ENCODE data around the gene TUBA1C.
"Not testable (repeated sequence)": the region's sequence is repeated elsewhere in the genome, so short reads cannot be mapped to it uniquely, and the experiment has no call there.

Gene TUBA1C

GRCh38 chr12:49255857-49256637, 8.8 kb upstream of the TUBA1C start:
- no peak for DNase-seq (ENCODE audit: low spot score)

GRCh38 chr12:49257508-49258184, 7.2 kb upstream of the TUBA1C start:
- DNase-seq (ENCODE audit: low spot score): not testable (repeated sequence)

DNA sequence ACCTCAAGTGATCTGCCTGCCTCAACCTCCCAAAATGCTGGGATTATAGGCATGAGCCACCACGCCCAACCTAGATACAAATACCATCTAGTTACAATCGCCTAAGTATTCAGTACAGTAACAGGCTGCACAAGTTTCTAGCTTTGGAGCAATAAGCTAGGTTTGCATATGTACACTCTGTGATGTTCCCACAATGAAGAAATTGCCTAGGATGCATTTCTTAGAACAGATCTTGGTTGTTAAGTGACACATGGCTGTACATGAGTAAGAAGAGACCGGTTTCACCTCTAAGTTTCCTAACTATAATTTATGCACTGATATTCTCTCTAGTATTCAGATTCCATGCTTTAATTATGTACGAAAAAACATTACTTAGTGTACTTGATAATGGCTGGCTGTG, 5.4 kb upstream of the TUBA1C start:
- DNase-seq (ENCODE audit: low spot score): no peak

DNA sequence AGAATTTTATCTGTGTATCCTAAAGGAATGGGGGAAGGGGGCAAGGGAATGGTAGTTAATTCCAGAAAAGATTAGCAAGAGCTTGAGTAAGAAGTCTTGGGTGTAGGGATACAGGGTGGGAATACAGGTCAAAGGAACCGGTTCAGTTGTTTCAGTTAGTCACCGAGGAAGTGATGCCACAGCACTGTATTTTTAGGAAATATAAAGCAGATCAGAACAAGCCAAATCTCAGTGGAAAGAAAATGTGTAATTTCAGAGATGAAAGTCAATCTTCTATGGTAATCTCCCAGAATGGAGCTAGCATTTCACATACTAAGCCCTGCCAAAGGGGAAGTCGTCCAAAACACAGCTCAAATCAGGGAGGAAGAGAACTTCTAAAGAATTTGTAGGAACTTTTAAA, 4.7 kb upstream of the TUBA1C start:
- no peak for DNase-seq (ENCODE audit: low spot score)

GRCh38 chr12:49260571-49261363, 4.1 kb upstream of the TUBA1C start:
- DNase-seq (ENCODE audit: low spot score): no peak

DNA sequence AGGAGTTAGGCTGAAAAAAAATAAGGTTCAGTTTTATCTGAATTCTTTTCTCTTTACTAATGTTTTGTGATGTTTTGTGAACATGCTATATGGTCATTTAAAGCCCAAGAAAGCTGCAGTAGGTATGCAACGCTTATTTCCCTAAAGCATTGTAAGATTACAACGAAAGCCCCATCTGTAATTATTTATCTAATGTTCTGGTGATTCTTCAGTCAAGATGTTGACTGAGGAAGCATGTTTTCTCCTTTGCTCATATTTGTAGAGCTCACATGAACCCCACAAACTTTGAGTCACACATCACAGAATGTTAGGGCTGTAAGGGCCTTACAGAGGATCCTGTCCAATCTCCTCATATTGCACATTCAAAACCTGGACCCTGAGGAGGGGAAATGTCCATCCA, 3.2 kb upstream of the TUBA1C start:
- DNase-seq (ENCODE audit: low spot score): no peak

GRCh38 chr12:49263400-49263763, 1.5 kb upstream of the TUBA1C start:
- no peak for DNase-seq (ENCODE audit: low spot score)

GRCh38 chr12:49264466-49264872, 413 bp upstream of the TUBA1C start:
- DNase-seq (ENCODE audit: low spot score): peak; percentile 65

DNA sequence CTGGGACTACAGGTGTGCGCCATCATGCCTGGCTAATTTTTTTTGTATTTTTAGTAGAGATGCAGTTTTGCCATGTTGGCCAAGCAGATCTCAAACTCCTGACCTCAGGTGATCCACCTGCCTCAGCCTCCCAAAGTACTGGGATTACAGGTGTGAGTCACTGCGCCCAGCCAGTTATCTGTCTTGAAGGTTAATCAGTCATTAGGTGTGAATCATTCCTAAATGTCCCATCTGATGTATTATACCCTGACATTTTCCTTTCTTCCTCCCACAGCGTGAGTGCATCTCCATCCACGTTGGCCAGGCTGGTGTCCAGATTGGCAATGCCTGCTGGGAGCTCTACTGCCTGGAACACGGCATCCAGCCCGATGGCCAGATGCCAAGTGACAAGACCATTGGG, 4.3 kb downstream of the TUBA1C start:
- not testable (repeated sequence) for DNase-seq (ENCODE audit: low spot score)

DNA sequence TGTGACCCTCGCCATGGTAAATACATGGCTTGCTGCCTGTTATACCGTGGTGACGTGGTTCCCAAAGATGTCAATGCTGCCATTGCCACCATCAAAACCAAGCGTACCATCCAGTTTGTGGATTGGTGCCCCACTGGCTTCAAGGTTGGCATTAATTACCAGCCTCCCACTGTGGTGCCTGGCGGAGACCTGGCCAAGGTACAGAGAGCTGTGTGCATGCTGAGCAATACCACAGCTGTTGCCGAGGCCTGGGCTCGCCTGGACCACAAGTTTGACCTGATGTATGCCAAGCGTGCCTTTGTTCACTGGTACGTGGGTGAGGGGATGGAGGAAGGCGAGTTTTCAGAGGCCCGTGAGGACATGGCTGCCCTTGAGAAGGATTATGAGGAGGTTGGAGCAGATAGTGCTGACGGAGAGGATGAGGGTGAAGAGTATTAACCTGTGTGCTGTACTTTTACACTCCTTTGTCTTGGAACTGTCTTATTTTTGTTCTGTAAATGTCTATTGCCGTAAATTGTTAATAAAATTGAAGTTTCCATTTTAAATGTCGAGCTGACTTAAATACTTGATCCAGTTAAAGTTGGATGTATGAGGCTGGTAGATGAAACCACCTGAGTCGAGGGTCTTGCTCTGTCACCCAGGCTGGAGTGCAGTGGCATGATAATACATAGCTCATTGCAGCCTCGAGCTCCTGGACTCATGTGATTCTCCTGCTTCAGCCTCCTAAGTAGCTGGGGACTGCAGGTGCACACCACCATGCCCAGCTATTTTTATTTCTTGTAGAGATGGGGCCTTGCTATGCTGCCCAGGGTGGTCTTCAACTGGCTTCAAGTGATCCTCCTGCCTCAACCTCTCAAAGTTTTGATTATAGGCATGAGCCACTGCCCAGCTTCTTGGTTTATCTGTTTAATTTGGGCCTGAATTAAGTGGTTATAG, 8.2 kb downstream of the TUBA1C start:
- no peak for DNase-seq (ENCODE audit: low spot score)

DNA sequence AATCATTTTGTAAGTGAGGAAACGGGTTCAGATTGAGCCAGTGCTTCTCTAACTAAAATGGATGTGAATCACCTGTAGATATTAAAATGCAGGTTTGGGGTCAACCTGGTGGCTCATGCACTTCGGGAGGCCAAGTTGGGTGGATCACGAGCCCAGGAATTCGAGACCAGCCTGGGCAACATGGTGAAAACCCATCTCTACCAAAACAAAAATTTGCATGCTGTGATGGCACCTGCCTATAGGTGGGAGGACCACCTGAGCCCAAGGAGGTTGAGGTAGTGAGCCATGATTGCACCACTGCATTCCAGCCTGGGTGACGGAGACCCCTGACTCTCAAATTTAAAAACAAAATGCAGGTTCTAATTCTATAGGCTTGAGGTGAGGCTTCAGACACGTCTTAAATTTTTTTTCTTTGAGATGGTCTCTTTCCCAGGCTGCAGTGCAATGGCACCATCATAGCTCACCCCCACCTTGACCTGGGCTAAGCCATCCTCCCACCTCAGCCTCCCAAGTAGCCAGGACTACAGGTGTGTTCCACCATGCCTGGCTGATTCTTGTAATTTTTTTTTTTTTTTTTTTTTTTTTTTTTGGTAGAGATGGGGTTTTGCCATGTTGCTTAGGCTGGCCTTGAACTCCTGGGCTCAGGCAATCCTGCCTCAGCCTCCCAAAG, 9.0 kb downstream of the TUBA1C start:
- no peak for DNase-seq (ENCODE audit: low spot score)

DNA sequence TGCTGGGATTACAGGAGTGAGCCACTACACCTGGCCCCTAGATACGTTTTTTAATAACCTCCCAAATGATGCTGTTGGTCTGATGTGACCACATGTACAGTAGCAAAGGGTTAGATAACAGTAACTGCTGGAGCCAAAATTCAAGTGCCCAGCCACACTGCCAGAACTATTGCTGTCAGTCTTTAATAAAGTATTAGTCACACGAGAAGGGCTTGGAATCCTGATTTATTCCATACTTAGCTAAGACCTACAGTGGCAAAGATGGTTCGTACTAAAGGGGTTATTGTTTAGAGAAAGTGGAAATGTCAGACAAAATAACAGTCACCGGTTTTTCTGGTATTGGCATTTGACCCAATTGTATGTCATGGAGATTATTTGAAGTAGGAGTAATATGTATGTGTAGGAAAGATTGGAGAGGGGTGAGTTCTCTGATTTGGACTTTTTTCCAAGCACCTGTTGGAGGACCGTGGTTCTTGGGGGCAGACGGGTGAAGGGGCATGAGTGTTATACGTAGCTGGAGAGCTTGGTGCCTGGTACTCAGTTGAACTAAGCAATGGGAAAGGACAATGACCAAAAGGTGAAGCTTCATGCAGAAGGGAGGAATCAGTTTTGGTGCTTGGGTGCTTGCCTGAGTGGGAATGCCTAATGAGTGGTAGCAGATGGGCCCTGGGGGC, 9.7 kb downstream of the TUBA1C start:
- no peak for DNase-seq (ENCODE audit: low spot score)

- DNase-seq (ENCODE audit: low spot score): no peak
Observed at GRCh38 chr12:49276304-49277290, 11.7 kb downstream of the TUBA1C start.

DNA sequence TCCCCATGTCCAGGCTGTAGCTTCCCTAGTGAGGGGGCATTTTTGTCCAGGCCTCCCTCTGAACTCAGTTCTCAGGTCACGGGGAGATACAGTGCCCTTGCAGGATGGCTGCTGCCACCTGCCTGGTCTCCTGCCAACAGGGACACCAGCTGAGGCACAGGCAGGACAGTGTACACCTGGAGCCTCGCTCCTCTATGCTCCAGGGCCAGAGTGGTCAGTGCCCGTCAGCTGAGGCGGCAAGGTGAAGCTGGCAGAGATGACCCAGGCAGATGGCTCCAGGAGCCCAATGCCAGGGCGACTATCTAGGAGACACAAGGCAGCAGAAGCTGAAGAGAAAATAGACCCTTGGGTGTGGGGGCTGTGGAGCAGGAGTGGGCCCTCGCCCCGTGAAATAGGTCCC, 12.6 kb downstream of the TUBA1C start:
- no peak for DNase-seq (ENCODE audit: low spot score)

GRCh38 chr12:49279706-49280159, 14.9 kb downstream of the TUBA1C start:
- DNase-seq (ENCODE audit: low spot score): no peak

DNA sequence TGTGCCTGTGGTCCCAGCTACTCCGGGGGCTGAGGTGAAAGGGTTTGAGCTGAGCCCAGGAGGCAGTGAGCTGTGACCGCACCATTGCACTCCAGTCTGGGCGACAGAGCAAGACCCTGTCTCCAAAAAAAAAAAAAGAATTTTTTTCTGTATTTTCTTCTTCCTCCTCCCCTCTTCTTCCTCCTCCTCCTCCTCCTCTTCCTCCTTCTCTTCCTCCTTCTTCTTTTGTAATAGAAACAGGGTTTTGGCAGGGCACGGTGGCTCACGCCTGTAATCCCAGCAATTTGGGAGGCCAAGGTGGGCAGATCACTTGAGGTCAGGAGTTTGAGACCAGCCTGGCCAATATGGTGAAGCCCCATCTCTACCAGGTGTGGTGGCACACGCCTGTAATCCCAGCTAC, 15.7 kb downstream of the TUBA1C start:
- not testable (repeated sequence) for DNase-seq (ENCODE audit: low spot score)

GRCh38 chr12:49282302-49282701, 17.4 kb downstream of the TUBA1C start:
- no peak for DNase-seq (ENCODE audit: low spot score)

DNA sequence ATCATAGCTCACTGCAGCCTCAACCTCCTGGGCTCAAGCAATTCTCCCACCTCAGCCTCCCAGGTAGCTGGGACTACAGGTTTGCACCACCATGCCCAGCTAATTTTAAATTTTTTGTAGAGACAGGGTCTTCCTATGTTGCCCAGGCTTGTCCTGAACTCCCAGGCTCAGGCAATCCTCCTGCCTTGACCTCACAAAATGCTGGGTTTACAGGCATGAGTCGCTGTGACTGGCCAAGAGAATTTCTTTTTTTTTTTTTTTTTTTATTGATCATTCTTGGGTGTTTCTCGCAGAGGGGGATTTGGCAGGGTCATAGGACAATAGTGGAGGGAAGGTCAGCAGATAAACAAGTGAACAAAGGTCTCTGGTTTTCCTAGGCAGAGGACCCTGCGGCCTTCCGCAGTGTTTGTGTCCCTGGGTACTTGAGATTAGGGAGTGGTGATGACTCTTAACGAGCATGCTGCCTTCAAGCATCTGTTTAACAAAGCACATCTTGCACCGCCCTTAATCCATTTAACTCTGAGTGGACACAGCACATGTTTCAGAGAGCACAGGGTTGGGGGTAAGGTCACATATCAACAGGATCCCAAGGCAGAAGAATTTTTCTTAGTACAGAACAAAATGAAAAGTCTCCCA, 18.0 kb downstream of the TUBA1C start:
- not testable (repeated sequence) for DNase-seq (ENCODE audit: low spot score)
